Esophagus (tissue), 2 donors: ENCODE results near the gene SEPTIN5. TPM values are rescaled to one million over a fixed set of nuclear protein-coding genes. Genes with fewer than 3 reads are reported as not detected.
"Not testable (repeated sequence)": the region's sequence is repeated elsewhere in the genome, so short reads cannot be mapped to it uniquely, and the experiment has no call there.

Source experiments
- H3K27ac ChIP-seq, 2 donors: one replicate each; pipeline ENCODE4 v1.5.1; 2013; ENCODE audit warnings: low read depth in 2 of 2, mild to moderate bottlenecking in 2 of 2, inconsistent platforms in 1 of 2, low read length in 1 of 2, moderate library complexity in 1 of 2
- H3K27me3 ChIP-seq, 2 donors: one replicate each; pipeline ENCODE4 v1.6.1; 2013; ENCODE audit warnings: low read length in 2 of 2, control low read depth in 1 of 2, mild to moderate bottlenecking in 1 of 2; ENCODE audit not compliant: insufficient read depth in 2 of 2, control insufficient read depth in 1 of 2
- H3K36me3 ChIP-seq, 2 donors: one replicate each; pipeline ENCODE4 v1.6.1; 2013; ENCODE audit warnings: low read length in 1 of 2; ENCODE audit not compliant: control insufficient read depth in 2 of 2, insufficient read depth in 2 of 2
- H3K4me1 ChIP-seq, 2 donors: one replicate each; pipeline ENCODE4 v1.6.1; 2013; ENCODE audit warnings: low read length in 1 of 2; ENCODE audit not compliant: control insufficient read depth in 2 of 2, insufficient read depth in 2 of 2
- H3K4me3 ChIP-seq, 2 donors: one replicate each; pipeline ENCODE4 v1.5.1; 2013; ENCODE audit warnings: low read length in 2 of 2, mild to moderate bottlenecking in 2 of 2, low read depth in 1 of 2, moderate library complexity in 1 of 2
- H3K9me3 ChIP-seq, 2 donors: one replicate each; pipeline ENCODE4 v1.6.1; 2013; ENCODE audit warnings: mild to moderate bottlenecking in 2 of 2, low read depth in 1 of 2, low read length in 1 of 2, moderate library complexity in 1 of 2; ENCODE audit not compliant: control insufficient read depth in 2 of 2, insufficient read depth in 1 of 2
- WGBS, 2 donors: extraction: QIAGEN DNeasy Blood & Tissue Kit; methylation state at CpG; one replicate each; pipeline ENCODE4 v1.1.7; 2013; 5-methylcytosine and 5-hydroxymethylcytosine counted together
- polyA plus RNA-seq, 2 donors: library from polyadenylated mRNA; stranded (reverse); fragments of 200-250 nt; gene quantifications; one replicate each; pipeline ENCODE4 v1.2.3, GENCODE V29; 2013
- donor health status: healthy with polysubstance abuse.
- donor health status: Bipolar disorder and iron deficiency.

Gene SEPTIN5
- polyA plus RNA-seq, 2 donors: 40.8 to 51.8 TPM

- H3K4me1 ChIP-seq: peaks cover 0 to 13% of the 10 kb centered on the region in 2 donors
- H3K27me3 ChIP-seq: no peaks in the 10 kb centered on the region
- no peaks in the 10 kb centered on the region for H3K36me3 ChIP-seq
- H3K4me3 ChIP-seq: no peak overlapping the region
- no peaks in the 10 kb centered on the region for H3K9me3 ChIP-seq
- WGBS, 2 donors: 91 to 95% methylated on average over 14 of the region's 14 CpGs
- peak overlapping the region in 1 of 2 donors; percentile 29 for H3K27ac ChIP-seq
Observed at GRCh38 chr22:19693581-19693980, 20.7 kb upstream of the SEPTIN5 start.

GRCh38 chr22:19693981-19694670 is 20.2 kb upstream of the SEPTIN5 start:
- WGBS, 2 donors: 87% methylated on average over 12 of the region's 12 CpGs
- Histone ChIP-seq H3K4me1 (peaks cover 0 to 10% of the 10 kb centered on the region in 2 donors), H3K4me3 (no peak overlapping the region), H3K9me3 (no peaks in the 10 kb centered on the region), H3K27me3 (no peaks in the 10 kb centered on the region), H3K27ac (no peak overlapping the region), H3K36me3 (no peaks in the 10 kb centered on the region)

- Histone ChIP-seq H3K27ac (no peak overlapping the region), H3K27me3 (no peaks in the 10 kb centered on the region), H3K36me3 (no peaks in the 10 kb centered on the region), H3K9me3 (no peaks in the 10 kb centered on the region), H3K4me3 (no peak overlapping the region), H3K4me1 (peaks cover 0 to 6% of the 10 kb centered on the region in 2 donors)
- 89 to 90% methylated on average over 13 of the region's 13 CpGs for WGBS, 2 donors
Observed at GRCh38 chr22:19694696-19695095, 19.6 kb upstream of the SEPTIN5 start.

GRCh38 chr22:19696504-19697276 is 17.6 kb upstream of the SEPTIN5 start:
- Histone ChIP-seq H3K27ac (no peak overlapping the region), H3K27me3 (no peaks in the 10 kb centered on the region), H3K4me3 (no peak overlapping the region), H3K36me3 (no peaks in the 10 kb centered on the region), H3K4me1 (peaks cover 0 to 4% of the 10 kb centered on the region in 2 donors), H3K9me3 (no peaks in the 10 kb centered on the region)
- WGBS, 2 donors: 85 to 86% methylated on average over 2 of the region's 2 CpGs

GRCh38 chr22:19697871-19698270 is 16.4 kb upstream of the SEPTIN5 start:
- H3K36me3 ChIP-seq, H3K4me3 ChIP-seq, H3K9me3 ChIP-seq, H3K27me3 ChIP-seq, H3K27ac ChIP-seq, H3K4me1 ChIP-seq: not testable (repeated sequence)
- whole genome bisulfite sequencing, 2 donors: 73 to 79% methylated on average over 1 of the region's 1 CpG

- Histone ChIP-seq H3K27ac (no peak overlapping the region), H3K9me3 (no peaks in the 10 kb centered on the region), H3K27me3 (no peaks in the 10 kb centered on the region), H3K36me3 (no peaks in the 10 kb centered on the region), H3K4me1 (peaks cover 0 to 2% of the 10 kb centered on the region in 2 donors), H3K4me3 (no peak overlapping the region)
- WGBS, 2 donors: 95 to 96% methylated on average over 6 of the region's 6 CpGs
Observed at GRCh38 chr22:19700790-19701419, 13.4 kb upstream of the SEPTIN5 start.

GRCh38 chr22:19701420-19702145 is 12.7 kb upstream of the SEPTIN5 start:
- Histone ChIP-seq H3K36me3 (no peaks in the 10 kb centered on the region), H3K27me3 (no peaks in the 10 kb centered on the region), H3K4me3 (no peak overlapping the region), H3K27ac (no peak overlapping the region), H3K4me1 (no peaks in the 10 kb centered on the region), H3K9me3 (no peaks in the 10 kb centered on the region)
- WGBS, 2 donors: 79 to 88% methylated on average over 10 of the region's 10 CpGs

- Histone ChIP-seq H3K27ac (no peak overlapping the region), H3K36me3 (no peaks in the 10 kb centered on the region), H3K27me3 (no peaks in the 10 kb centered on the region), H3K9me3 (no peaks in the 10 kb centered on the region), H3K4me3 (no peak overlapping the region), H3K4me1 (no peaks in the 10 kb centered on the region)
- WGBS, 2 donors: 70% methylated on average over 9 of the region's 9 CpGs
Observed at GRCh38 chr22:19703869-19704268, 10.4 kb upstream of the SEPTIN5 start.

- Histone ChIP-seq H3K4me3 (no peak overlapping the region), H3K9me3 (no peaks in the 10 kb centered on the region), H3K27ac (no peak overlapping the region), H3K4me1 (peaks cover 0 to 2% of the 10 kb centered on the region in 2 donors), H3K36me3 (no peaks in the 10 kb centered on the region), H3K27me3 (no peaks in the 10 kb centered on the region)
- 82 to 84% methylated on average over 15 of the region's 15 CpGs for WGBS, 2 donors
Observed at GRCh38 chr22:19704355-19705015, 9.8 kb upstream of the SEPTIN5 start.
